CD4-positive, alpha-beta T cell treated with Interleukin-12 subunit alpha and Interleukin-12 subunit beta, for 1 hour (primary cell): ENCODE data around the gene CDC25B.

Experiments
- DNase-seq: peaks from one replicate; pipeline ENCODE4 v3.0.0-alpha.2; 2020

The CDC25B gene

GRCh38 chr20:3765171-3765882 is 30.8 kb upstream of the CDC25B start:
- DNase-seq: no peak

GRCh38 chr20:3766422-3767109 is 29.5 kb upstream of the CDC25B start:
- no peak for DNase-seq

- no peak for DNase-seq
Observed at GRCh38 chr20:3767110-3767426, 29.0 kb upstream of the CDC25B start.

- DNase-seq: peak; percentile 98
Observed at GRCh38 chr20:3767427-3768341, 28.4 kb upstream of the CDC25B start, which contains the start of gene ADISSP. Gene ADISSP (minus strand): TSS chr20:3767753. CDS start chr20:3760100, 7,653 bp downstream.

- peak; percentile 88 for DNase-seq
Observed at GRCh38 chr20:3768342-3769130, 27.6 kb upstream of the CDC25B start.

GRCh38 chr20:3771552-3772058 is 24.5 kb upstream of the CDC25B start:
- DNase-seq: no peak

GRCh38 chr20:3775457-3776108 is 20.5 kb upstream of the CDC25B start:
- DNase-seq: no peak

- no peak for DNase-seq
Observed at GRCh38 chr20:3777381-3777715, 18.8 kb upstream of the CDC25B start.

GRCh38 chr20:3777716-3778629 is 18.1 kb upstream of the CDC25B start:
- peak; percentile 46 for DNase-seq

- DNase-seq: no peak
Observed at GRCh38 chr20:3778976-3779375, 17.1 kb upstream of the CDC25B start.

- peak; percentile 76 for DNase-seq
Observed at GRCh38 chr20:3781153-3781910, 14.8 kb upstream of the CDC25B start, which contains the start of gene SPEF1. Gene SPEF1 (minus strand): TSS chr20:3781448. CDS start chr20:3781287, 161 bp downstream.

GRCh38 chr20:3782597-3782996 is 13.5 kb upstream of the CDC25B start:
- DNase-seq: no peak

- DNase-seq: no peak
Observed at GRCh38 chr20:3783068-3783489, 13.0 kb upstream of the CDC25B start.

- no peak for DNase-seq
Observed at GRCh38 chr20:3783511-3784195, 12.5 kb upstream of the CDC25B start.

- DNase-seq: no peak
Observed at GRCh38 chr20:3784216-3784853, 11.8 kb upstream of the CDC25B start.

- DNase-seq: no peak
Observed at GRCh38 chr20:3784863-3785239, 11.3 kb upstream of the CDC25B start.

- no peak for DNase-seq
Observed at GRCh38 chr20:3785240-3786125, 10.6 kb upstream of the CDC25B start.

- peak; percentile 47 for DNase-seq
Observed at GRCh38 chr20:3786126-3786484, 10.0 kb upstream of the CDC25B start.
